Posterior cingulate gyrus (tissue), 11 donors: ENCODE data around the gene PHYHIPL.

Experiments
- DNase-seq, 10 donors: peaks; one replicate each; pipeline versions ENCODE4 v3.0.0 to v3.0.0-alpha.2; 2020 to 2021; ENCODE audit warnings: mixed read lengths in 3 of 10
- intact Hi-C: fragments of 100-400 bp; cut with DNase I; formaldehyde crosslinking; loops from one replicate; pipeline ENCODE4 v1.15.1; 2023

Gene PHYHIPL

GRCh38 chr10:59176241-59177030 is at the start of gene PHYHIPL:
Gene PHYHIPL (plus strand): TSS chr10:59176643. CDS start chr10:59176854, 211 bp downstream.
- intact Hi-C loops: loop anchor here (5.0 to 10.0 kb wide), 2 partner anchors 52 to 179 kb away; no protein-coding TSS in a partner anchor
- peak; percentile 42 to 95 (median 70) for DNase-seq

DNA sequence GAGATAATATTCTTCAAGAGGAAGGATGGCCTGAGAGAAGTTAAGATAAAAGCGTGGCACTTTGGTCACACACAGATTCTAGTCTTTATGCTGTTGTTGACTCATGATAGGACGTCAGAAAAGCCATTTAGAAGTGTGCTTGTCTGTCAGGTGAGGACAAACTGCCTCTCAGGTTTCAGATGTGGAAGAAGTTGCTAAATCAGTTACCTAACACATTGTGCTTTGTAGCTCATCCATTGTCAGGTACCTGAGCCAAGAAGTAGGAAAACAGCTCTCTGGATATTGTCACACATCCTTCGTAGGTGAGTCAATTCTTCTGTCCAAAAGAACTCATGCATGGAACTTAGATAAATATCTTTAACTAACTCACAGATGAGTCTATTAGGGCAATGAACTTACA is 49.5 kb upstream of the PHYHIPL start:
- intact Hi-C loops: loop anchor here (10.0 kb wide), 1 partner anchor 48 kb away; the partner anchor contains the start of gene PHYHIPL
- DNase-seq: no peak

- DNase-seq: peak in 1 of 10 donors; percentile 8
- intact Hi-C loops: loop anchor here (10.0 kb wide), 1 partner anchor 47 kb away; the partner anchor contains the start of gene PHYHIPL
Measured at GRCh38 chr10:59127991-59128390, 48.5 kb upstream of the PHYHIPL start.

GRCh38 chr10:59129867-59130266 is 46.6 kb upstream of the PHYHIPL start:
- DNase-seq: no peak
- intact Hi-C loops: loop anchor here (10.0 kb wide), 1 partner anchor 45 kb away; the partner anchor contains the start of gene PHYHIPL

- no peak for DNase-seq
- intact Hi-C loops: no loop called here
Measured at GRCh38 chr10:59131666-59132065, 44.8 kb upstream of the PHYHIPL start.

GRCh38 chr10:59133841-59134593 is 42.4 kb upstream of the PHYHIPL start:
- intact Hi-C loops: no loop called here
- DNase-seq: no peak

GRCh38 chr10:59134785-59135184 is 41.7 kb upstream of the PHYHIPL start:
- DNase-seq: no peak
- intact Hi-C loops: no loop called here

DNA sequence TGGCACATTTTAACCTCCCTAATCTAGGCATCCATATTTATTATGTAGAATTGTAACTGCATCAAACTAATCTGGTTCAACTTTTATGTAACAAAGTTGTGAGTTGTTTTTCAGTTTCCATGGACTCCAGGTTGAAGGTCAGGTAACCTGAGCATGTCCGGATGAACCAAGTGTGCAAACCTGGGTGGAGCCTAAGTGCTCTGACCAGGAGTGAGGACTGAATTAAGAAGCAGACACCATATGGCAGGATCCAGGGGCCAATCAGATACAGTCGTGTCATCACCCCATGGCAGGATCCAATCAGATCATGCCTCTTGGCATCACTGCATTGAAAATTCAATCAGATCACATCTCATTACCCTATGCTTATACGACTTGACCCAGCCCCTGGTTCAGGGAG is 41.2 kb upstream of the PHYHIPL start:
- intact Hi-C loops: no loop called here
- no peak for DNase-seq

GRCh38 chr10:59138052-59138451 is 38.4 kb upstream of the PHYHIPL start:
- peak in 4 of 10 donors; percentile 25 to 72 (median 50) for DNase-seq
- intact Hi-C loops: no loop called here

DNA sequence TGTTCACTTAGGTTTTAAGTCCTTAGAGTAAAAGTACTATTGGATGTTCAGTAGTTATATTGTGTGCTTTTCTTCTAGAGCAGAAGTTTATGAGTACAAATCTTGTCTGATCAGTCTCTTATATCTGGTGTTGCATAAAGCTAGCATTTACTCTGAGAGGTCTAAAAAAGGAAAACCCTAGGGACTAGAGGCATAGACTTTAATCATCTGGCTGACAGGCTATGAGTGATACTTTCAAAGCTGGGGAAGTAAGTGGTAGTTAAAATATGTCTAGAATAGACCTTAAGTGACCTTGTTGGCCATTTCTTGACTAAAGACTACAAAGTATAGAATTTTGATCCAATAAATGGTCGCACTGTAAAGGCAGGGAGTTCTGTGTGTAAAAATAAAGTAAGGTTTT is 32.9 kb upstream of the PHYHIPL start:
- no peak for DNase-seq
- intact Hi-C loops: no loop called here

DNA sequence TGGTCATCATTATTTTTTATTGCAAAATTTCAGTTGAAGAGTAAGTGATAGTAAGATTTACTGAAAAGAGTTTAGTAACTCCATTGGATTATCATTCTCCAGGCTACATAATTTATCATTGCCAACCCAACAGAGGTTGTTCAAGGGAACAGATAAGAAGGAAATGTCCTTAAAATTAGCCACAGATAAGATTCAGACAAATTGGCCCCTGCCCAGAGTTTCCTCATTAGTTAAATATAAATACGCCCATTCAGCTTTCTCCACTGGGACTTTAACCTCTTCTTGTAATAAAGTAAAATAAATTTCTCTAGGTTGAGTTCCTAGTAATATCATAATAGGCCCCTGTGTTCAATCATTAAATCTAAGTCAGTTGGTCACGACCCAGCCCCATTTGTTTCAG is 27.7 kb upstream of the PHYHIPL start:
- intact Hi-C loops: no loop called here
- DNase-seq: no peak

GRCh38 chr10:59155556-59155955 is 20.9 kb upstream of the PHYHIPL start:
- DNase-seq: no peak
- intact Hi-C loops: no loop called here

GRCh38 chr10:59167512-59167911 is 8.9 kb upstream of the PHYHIPL start:
- intact Hi-C loops: no loop called here
- no peak for DNase-seq

DNA sequence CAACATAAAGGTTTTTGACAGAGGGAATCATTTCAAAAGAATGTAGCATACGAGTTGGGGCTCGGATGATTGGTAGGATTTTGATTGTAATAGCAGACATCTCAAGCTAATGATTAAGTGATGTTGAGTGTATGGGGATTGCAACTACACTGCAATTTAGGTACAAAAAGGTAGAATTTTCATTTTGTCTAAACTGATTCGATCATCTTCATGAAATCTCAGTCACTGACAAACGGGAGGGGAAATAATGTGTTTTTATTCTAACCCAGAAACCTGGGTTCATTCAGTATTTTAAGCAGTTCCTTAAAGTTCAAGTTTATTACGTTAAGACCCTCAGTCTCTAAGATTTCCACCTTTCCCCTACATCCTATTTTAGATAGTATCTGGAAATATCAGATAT is 3.9 kb upstream of the PHYHIPL start:
- DNase-seq: no peak
- intact Hi-C loops: loop anchor here (10.0 kb wide), 1 partner anchor 48 kb away; no protein-coding TSS in a partner anchor

GRCh38 chr10:59173414-59173813 is 3.0 kb upstream of the PHYHIPL start:
- intact Hi-C loops: loop anchor here (10.0 kb wide), 1 partner anchor 49 kb away; no protein-coding TSS in a partner anchor
- DNase-seq: no peak

DNA sequence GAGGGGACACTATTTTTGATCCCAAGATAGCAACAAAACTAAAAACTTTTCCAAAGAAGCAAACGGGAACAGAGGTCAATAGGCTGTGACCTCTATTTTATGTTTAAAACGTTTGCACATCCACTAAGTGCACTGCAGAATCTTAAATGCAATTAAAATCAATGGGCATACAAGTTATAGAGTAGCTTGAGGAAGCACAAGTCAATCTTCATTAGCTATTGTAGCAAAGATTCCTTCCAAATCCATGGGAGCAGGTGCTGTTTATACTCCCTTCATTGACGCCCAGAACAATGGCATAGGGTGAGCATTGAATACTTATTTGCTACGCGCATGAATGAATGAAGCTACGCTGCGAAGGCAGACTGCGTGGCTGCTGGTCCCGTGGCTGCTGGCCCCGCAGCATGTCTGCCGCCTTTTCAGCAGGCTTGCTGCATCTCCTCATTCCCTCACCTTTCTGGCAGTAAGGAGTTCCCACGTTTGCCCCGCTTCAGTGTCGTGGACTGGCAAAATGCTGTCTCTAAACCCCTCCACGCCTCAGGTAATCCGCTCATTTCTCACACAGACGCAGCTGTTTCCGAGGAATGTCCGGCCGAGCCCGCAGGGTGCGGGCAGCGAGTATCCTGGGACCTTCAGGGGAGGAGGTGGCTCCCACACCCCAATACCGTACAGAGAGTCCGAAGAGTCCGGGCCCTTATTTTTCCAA is 754 bp upstream of the PHYHIPL start:
- DNase-seq: peak; percentile 21 to 91 (median 46)
- intact Hi-C loops: loop anchor here (5.0 to 10.0 kb wide), 2 partner anchors 51 to 178 kb away; no protein-coding TSS in a partner anchor

DNA sequence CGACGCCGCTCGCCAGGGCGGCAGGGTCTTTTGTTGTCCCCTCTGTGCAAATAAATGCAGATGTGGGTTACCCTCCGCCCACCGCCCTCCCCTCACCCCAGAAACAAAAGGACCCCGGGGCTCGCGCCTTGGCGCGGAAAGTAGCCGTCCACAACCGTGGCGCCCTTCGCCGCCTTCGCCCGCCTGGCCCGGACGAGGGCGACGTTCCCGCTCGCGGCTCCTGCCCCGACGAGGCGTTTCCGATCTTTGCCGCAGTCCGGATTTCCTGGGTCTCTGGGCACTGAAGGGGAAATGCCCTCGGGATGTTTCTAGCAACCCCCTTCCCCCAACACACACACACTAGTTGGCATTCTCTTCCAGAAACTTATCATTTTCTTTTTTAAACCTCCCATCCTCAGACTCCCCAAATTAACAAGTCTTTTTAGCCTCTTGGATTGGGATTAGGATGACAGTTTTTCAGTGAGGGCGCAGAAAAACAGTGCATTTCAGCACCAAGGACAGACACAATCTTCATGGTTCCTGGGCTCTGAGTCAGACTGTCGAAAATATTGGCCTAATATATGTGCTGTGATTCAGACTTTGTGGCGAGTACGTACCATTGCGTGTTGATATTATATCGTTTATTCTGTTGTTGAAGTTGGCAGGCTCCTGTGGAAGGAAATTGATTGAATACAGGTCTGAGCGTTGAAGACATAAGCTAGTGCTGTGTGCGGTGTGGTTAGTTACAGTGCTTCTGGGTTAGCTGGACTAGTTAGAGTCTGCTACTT is 771 bp downstream of the PHYHIPL start:
- intact Hi-C loops: loop anchor here (5.0 to 10.0 kb wide), 2 partner anchors 52 to 180 kb away; no protein-coding TSS in a partner anchor
- DNase-seq: peak; percentile 19 to 88 (median 54)

GRCh38 chr10:59177836-59178235 is 1.4 kb downstream of the PHYHIPL start:
- intact Hi-C loops: loop anchor here (5.0 to 10.0 kb wide), 2 partner anchors 53 to 181 kb away; no protein-coding TSS in a partner anchor

GRCh38 chr10:59179068-59179467 is 2.6 kb downstream of the PHYHIPL start:
- intact Hi-C loops: loop anchor here (5.0 to 10.0 kb wide), 2 partner anchors 54 to 182 kb away; no protein-coding TSS in a partner anchor
- no peak for DNase-seq

More at GRCh38 chr10:59177836-59178235, 1.4 kb downstream of the PHYHIPL start:
- no peak for DNase-seq
